Activated CD4-positive, alpha-beta T cell treated with anti-CD3 and anti-CD28 coated beads, Interleukin-2, Interleukin-4, amounts not matched to agents 100 ng/mL and 50 ng/mL, durations not matched to agents 16 hours and 8 hours (primary cell): ENCODE measurements around the gene DENND11.
"Not testable (repeated sequence)": the region's sequence is repeated elsewhere in the genome, so short reads cannot be mapped to it uniquely, and the experiment has no call there.

Experiments used
- DNase-seq: peaks from one replicate; pipeline ENCODE4 v3.0.0-alpha.2; 2020; ENCODE audit warnings: low spot score

Gene DENND11

GRCh38 chr7:141708351-141708750 is 6.4 kb upstream of the DENND11 start, which contains the start of gene WEE2:
TSS of gene WEE2 (plus strand) at chr7:141708353. CDS start at chr7:141708759, 406 bp downstream.
- DNase-seq: no peak

- no peak for DNase-seq
Observed at GRCh38 chr7:141706239-141707064, 4.5 kb upstream of the DENND11 start.

GRCh38 chr7:141704741-141705140 is 2.8 kb upstream of the DENND11 start:
- DNase-seq: no peak

- no peak for DNase-seq
Observed at GRCh38 chr7:141704112-141704511, 2.1 kb upstream of the DENND11 start.

- no peak for DNase-seq
Observed at GRCh38 chr7:141702892-141703291, 926 bp upstream of the DENND11 start.

GRCh38 chr7:141701489-141702046 is 398 bp downstream of the DENND11 start:
- DNase-seq: peak; percentile 64

- no peak for DNase-seq
Observed at GRCh38 chr7:141700848-141701371, 1.1 kb downstream of the DENND11 start.

- no peak for DNase-seq
Observed at GRCh38 chr7:141700296-141700847, 1.6 kb downstream of the DENND11 start.

- no peak for DNase-seq
Observed at GRCh38 chr7:141699860-141700259, 2.1 kb downstream of the DENND11 start.

GRCh38 chr7:141698247-141699015 is 3.5 kb downstream of the DENND11 start:
- no peak for DNase-seq

GRCh38 chr7:141697211-141697871 is 4.6 kb downstream of the DENND11 start:
- no peak for DNase-seq

- DNase-seq: no peak
Observed at GRCh38 chr7:141696348-141696747, 5.6 kb downstream of the DENND11 start.

- DNase-seq: no peak
Observed at GRCh38 chr7:141695803-141696289, 6.1 kb downstream of the DENND11 start.

- DNase-seq: no peak
Observed at GRCh38 chr7:141693082-141693481, 8.9 kb downstream of the DENND11 start.

GRCh38 chr7:141691961-141692360 is 10.0 kb downstream of the DENND11 start:
- DNase-seq: no peak

- no peak for DNase-seq
Observed at GRCh38 chr7:141691540-141691939, 10.4 kb downstream of the DENND11 start.

GRCh38 chr7:141689072-141689825 is 12.7 kb downstream of the DENND11 start:
- DNase-seq: not testable (repeated sequence)

- no peak for DNase-seq
Observed at GRCh38 chr7:141688043-141688442, 13.9 kb downstream of the DENND11 start.

- DNase-seq: no peak
Observed at GRCh38 chr7:141686670-141687069, 15.3 kb downstream of the DENND11 start.

GRCh38 chr7:141686074-141686473 is 15.9 kb downstream of the DENND11 start:
- DNase-seq: no peak
